ENCODE measurements around the gene NMRAL1. TPM values are rescaled to one million over a fixed set of nuclear protein-coding genes. Genes with fewer than 3 reads are reported as not detected.

Gene NMRAL1
- total RNA-seq, 1 experiment from 2014 or later: 71.1 TPM

DNA sequence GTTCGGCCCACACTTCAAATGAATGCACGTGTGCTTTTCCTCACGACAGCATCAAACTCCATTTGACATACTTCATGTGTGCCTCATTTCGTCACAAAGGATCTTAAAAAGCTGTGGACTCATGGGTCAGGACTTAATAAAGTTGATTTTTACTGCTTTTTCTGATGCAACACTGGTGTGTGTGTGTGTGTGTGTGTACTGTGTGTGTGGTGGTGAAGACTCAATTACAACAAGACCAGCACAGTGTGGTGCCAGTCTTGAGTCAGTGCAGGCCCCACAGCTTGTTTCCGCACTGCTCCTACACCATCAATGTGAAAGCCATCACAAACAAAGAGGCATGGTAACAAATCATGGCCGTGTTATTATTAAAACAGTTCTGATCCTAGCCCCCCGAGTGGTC, 46.5 kb upstream of the NMRAL1 start:
- ChIA-PET POLR2A (no interaction called here), CTCF (no interaction called here)
- TF ChIP-seq CTCF (IDR thresholded peaks at IDR 0.05; ENCODE audit: insufficient read depth in 1 of 2, low read depth in 1 of 2, low read length in 1 of 2, severe bottlenecking in 1 of 2, unreplicated experiment in 1 of 2): no peak
- no peak overlapping the region for H3K27ac Mint-ChIP-seq (ENCODE audit: unreplicated experiment)
- H3K36me3 Mint-ChIP-seq (ENCODE audit: insufficient read depth, unreplicated experiment): peaks cover 15% of the 10 kb centered on the region
- Histone ChIP-seq H3K36me3 (ENCODE audit: control insufficient read depth, insufficient read depth, low read length) (peaks cover 1% of the 10 kb centered on the region; the same call in 1 of the 2 replicates), H3K9me3 (no peaks in the 10 kb centered on the region), H3K4me1 (no peaks in the 10 kb centered on the region), H3K27me3 (replicated peaks; ENCODE audit: control insufficient read depth, insufficient read depth, low read length) (no peaks in the 10 kb centered on the region), H3K4me3 (ENCODE audit: low read depth, low read length) (no peak overlapping the region)
- BruUV-seq (replicated peaks): no TSS peak
- H3K27me3 Mint-ChIP-seq (ENCODE audit: insufficient read depth, unreplicated experiment): no peaks in the 10 kb centered on the region
- intact Hi-C loops (cut with micrococcal nuclease; ENCODE audit: unreplicated experiment): no loop called here
- H3K9me3 Mint-ChIP-seq (ENCODE audit: unreplicated experiment): no peaks in the 10 kb centered on the region
- H3K4me3 Mint-ChIP-seq (ENCODE audit: unreplicated experiment): no peak overlapping the region
- no peak for DNase-seq
- no peaks in the 10 kb centered on the region for H3K4me1 Mint-ChIP-seq (ENCODE audit: low read depth, unreplicated experiment)

- intact Hi-C loops (cut with micrococcal nuclease; ENCODE audit: unreplicated experiment): no loop called here
- POLR2A ChIA-PET: no interaction called here
- Mint-ChIP-seq H3K27ac (ENCODE audit: unreplicated experiment) (no peak overlapping the region), H3K4me1 (ENCODE audit: low read depth, unreplicated experiment) (no peaks in the 10 kb centered on the region), H3K4me3 (ENCODE audit: unreplicated experiment) (no peak overlapping the region), H3K36me3 (ENCODE audit: insufficient read depth, unreplicated experiment) (peaks cover 17% of the 10 kb centered on the region), H3K27me3 (ENCODE audit: insufficient read depth, unreplicated experiment) (no peaks in the 10 kb centered on the region), H3K9me3 (ENCODE audit: unreplicated experiment) (no peaks in the 10 kb centered on the region)
- DNase-seq: no peak
- no TSS peak for BruUV-seq (replicated peaks)
- peaks cover 1% of the 10 kb centered on the region; the same call in 1 of the 2 replicates for H3K36me3 ChIP-seq (ENCODE audit: control insufficient read depth, insufficient read depth, low read length)
- H3K4me3 ChIP-seq (ENCODE audit: low read depth, low read length): no peak overlapping the region
- no peaks in the 10 kb centered on the region for H3K27me3 ChIP-seq (replicated peaks; ENCODE audit: control insufficient read depth, insufficient read depth, low read length)
- no peaks in the 10 kb centered on the region for H3K4me1 ChIP-seq
- TF ChIP-seq CTCF (IDR thresholded peaks at IDR 0.05; ENCODE audit: insufficient read depth in 1 of 2, low read depth in 1 of 2, low read length in 1 of 2, severe bottlenecking in 1 of 2, unreplicated experiment in 1 of 2): no peak
- H3K9me3 ChIP-seq: no peaks in the 10 kb centered on the region
- CTCF ChIA-PET: interaction anchor here (0.9 to 1.7 kb wide), 3 partner anchors 14 to 66 kb away, joined by 4 to 8 read pairs (median 4); no protein-coding TSS in a partner anchor
Measured at GRCh38 chr16:4519274-4520058, 45.0 kb upstream of the NMRAL1 start.

- ChIA-PET POLR2A (no interaction called here), CTCF (interaction anchor here (0.7 to 1.7 kb wide), 4 partner anchors 10 to 68 kb away, joined by 4 to 9 read pairs (median 6); no protein-coding TSS in a partner anchor)
- H3K27ac Mint-ChIP-seq (ENCODE audit: unreplicated experiment): no peak overlapping the region
- peaks cover 1% of the 10 kb centered on the region; the same call in 1 of the 2 replicates for H3K36me3 ChIP-seq (ENCODE audit: control insufficient read depth, insufficient read depth, low read length)
- H3K4me3 Mint-ChIP-seq (ENCODE audit: unreplicated experiment): no peak overlapping the region
- no peak overlapping the region for H3K4me3 ChIP-seq (ENCODE audit: low read depth, low read length)
- H3K36me3 Mint-ChIP-seq (ENCODE audit: insufficient read depth, unreplicated experiment): peaks cover 23% of the 10 kb centered on the region
- H3K9me3 Mint-ChIP-seq (ENCODE audit: unreplicated experiment): no peaks in the 10 kb centered on the region
- no peaks in the 10 kb centered on the region for H3K4me1 ChIP-seq
- H3K9me3 ChIP-seq: no peaks in the 10 kb centered on the region
- BruUV-seq (replicated peaks): no TSS peak
- peak in 1 of 2 experiments; percentile 52 for DNase-seq
- no peaks in the 10 kb centered on the region for H3K4me1 Mint-ChIP-seq (ENCODE audit: low read depth, unreplicated experiment)
- intact Hi-C loops (cut with micrococcal nuclease; ENCODE audit: unreplicated experiment): loop anchor here (1.0 kb wide), 1 partner anchor 30 kb away; no protein-coding TSS in a partner anchor
- peak; percentile 59 to 65 for TF ChIP-seq CTCF (IDR thresholded peaks at IDR 0.05; ENCODE audit: insufficient read depth in 1 of 2, low read depth in 1 of 2, low read length in 1 of 2, severe bottlenecking in 1 of 2, unreplicated experiment in 1 of 2)
- H3K27me3 Mint-ChIP-seq (ENCODE audit: insufficient read depth, unreplicated experiment): no peaks in the 10 kb centered on the region
- H3K27me3 ChIP-seq (replicated peaks; ENCODE audit: control insufficient read depth, insufficient read depth, low read length): no peaks in the 10 kb centered on the region
Measured at GRCh38 chr16:4517812-4518680, 43.6 kb upstream of the NMRAL1 start.
